RWPE1 (cell line): ENCODE measurements around the gene GNB4.

ENCODE experiments used
- CTCF ChIA-PET: fragments of 350-600 bp; sonication (Branson Sonifier 250); formaldehyde crosslinking; extraction: SDS; loops from one replicate; lab custom pipeline; 2021; lab: Yijun Ruan, JAX
- POLR2A ChIA-PET: fragments of 400-600 bp; formaldehyde crosslinking; extraction: SDS; loops from one replicate; lab custom pipeline; 2020; ENCODE audit warnings: antibody characterized with exemption; ENCODE audit not compliant: low non-redundant PET; lab: Yijun Ruan, JAX
- DNase-seq: peaks from one replicate; pipeline ENCODE4 v3.0.0; 2012; ENCODE audit warnings: low spot score
- H3K27ac ChIP-seq: fragments of 450-650 bp; 2 replicates; pipeline ENCODE4 v1.5.1; 2017
- CTCF ChIP-seq: fragments of 450-650 bp; conservative IDR thresholded peaks from 2 replicates; pipeline ENCODE4 v1.5.1; 2017; ENCODE audit warnings: low read depth, mild to moderate bottlenecking

GNB4 gene

GRCh38 chr3:179373938-179374337, 77.3 kb downstream of the GNB4 start:
- ChIA-PET CTCF (no interaction called here), POLR2A (no interaction called here)
- DNase-seq, result no peak
- no peak for TF ChIP-seq CTCF
- H3K27ac ChIP-seq, result no peak overlapping the region

- CTCF ChIA-PET, result interaction anchor here (0.6 to 0.7 kb wide), 2 partner anchors 165 to 310 kb away, joined by 3 read pairs; no protein-coding TSS in a partner anchor
- H3K27ac ChIP-seq, result no peak overlapping the region
- no peak for DNase-seq
- TF ChIP-seq CTCF, result no peak
- POLR2A ChIA-PET, result no interaction called here
Measured at GRCh38 chr3:179369621-179370020, 81.6 kb downstream of the GNB4 start.

GRCh38 chr3:179363332-179363731, 87.9 kb downstream of the GNB4 start:
- CTCF ChIA-PET, result no interaction called here
- no peak for TF ChIP-seq CTCF
- POLR2A ChIA-PET, result no interaction called here
- no peak for DNase-seq
- no peak overlapping the region for H3K27ac ChIP-seq

DNA sequence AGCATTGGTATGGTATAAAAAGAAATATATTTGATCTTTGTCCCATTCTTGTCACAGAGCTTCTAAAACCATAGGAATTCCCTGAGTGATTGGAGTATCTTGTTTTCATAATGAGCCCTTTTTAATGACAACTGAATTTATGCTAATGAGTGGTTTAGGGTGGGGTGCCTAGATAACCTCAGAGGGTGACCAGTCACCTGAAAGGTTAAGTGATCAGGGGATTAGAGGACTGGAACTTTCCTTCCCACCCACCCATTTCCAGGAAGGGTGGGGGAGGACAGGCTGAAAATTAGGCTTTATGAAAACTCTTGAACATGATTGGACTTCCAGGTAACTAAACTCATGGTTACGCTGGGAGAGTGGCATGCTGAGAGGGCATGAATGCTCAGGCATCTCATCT, 95.3 kb downstream of the GNB4 start:
- no peak for TF ChIP-seq CTCF
- ChIA-PET CTCF (no interaction called here), POLR2A (no interaction called here)
- no peak for DNase-seq
- H3K27ac ChIP-seq, result no peak overlapping the region

DNA sequence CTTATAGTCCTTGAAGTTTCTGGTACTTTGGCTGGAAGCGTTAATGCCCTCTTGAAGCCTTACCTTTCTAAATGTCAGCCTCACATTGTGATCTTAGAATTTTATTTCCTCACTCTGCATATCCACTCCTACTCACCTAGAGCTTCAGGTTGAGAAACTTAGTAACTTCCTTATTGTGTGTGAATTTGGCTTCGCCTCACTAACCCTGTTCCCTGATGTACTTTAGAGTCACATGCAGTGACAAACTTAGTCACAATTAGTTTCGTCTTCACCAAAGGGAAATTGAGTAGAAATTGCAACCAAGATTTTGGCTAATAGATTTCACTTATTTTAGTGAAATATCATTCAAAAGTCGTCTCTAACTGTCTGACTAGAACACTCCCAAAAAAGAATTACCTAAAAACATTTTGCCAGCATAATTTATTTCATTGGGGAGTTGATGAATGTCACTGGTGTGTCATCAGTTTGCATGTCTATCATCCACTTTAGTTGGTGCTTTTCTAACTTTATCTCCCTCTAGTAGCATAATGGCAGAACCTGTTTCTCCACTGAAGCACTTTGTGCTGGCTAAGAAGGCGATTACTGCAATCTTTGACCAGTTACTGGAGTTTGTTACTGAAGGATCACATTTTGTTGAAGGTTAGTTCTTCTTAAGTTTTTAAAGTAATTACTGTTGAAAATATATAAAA, 102.8 kb downstream of the GNB4 start:
- no peak for DNase-seq
- no peak for TF ChIP-seq CTCF
- ChIA-PET CTCF (no interaction called here), POLR2A (no interaction called here)
- peak overlapping the region; percentile 83 for H3K27ac ChIP-seq

DNA sequence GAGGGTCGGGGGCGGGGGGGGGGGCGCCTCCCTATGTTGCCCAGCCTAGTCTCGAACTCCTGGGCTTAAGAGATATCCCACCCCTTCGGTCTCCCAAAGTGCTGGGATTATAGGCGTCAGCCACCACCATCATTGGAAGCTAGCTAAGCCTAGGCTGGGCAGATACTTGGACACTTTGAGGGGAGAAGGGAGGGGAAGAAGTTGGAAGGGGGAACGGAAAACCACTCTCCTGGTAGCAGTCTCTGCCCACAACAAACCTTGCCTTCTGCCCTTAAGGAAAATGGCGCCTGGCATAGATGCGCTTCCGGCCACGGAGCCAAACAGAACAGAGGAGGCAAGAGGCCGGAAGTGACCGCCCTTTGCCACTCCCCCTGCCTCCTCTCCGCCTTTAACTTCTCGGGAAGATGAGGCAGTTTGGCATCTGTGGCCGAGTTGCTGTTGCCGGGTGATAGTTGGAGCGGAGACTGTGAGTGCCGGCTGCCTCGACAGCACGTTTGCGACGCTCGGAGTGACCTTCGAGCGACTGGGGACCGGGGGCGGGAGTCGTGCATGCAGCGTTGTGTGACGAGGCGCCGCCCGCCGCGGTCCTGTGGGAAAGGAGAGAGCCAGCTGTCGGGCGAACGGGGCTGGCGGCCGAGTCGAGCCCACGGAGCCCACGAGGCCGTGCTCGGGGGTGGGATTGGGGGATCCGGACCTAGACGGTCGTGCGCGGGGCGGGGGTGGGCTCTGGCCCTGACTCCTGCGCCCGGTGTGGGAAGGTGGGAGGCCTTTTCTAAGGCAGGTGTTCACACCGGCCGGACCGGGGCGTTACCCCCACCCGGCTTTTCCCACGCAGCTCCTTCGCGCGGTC, 103.7 kb downstream of the GNB4 start, which contains the start of gene MFN1:
Gene MFN1, plus strand, starts transcription at position 365 of the 850 bp plus-strand sequence. CDS start 1,143 bp downstream, outside the sequence.
- CTCF ChIA-PET, result no interaction called here
- POLR2A ChIA-PET, result no interaction called here

More for the DNA sequence above, 103.7 kb downstream of the GNB4 start, which contains the start of gene MFN1:
- TF ChIP-seq CTCF, result no peak
- H3K27ac ChIP-seq, result peak within 1 kb of the TSS; percentile 83
- DNase-seq, result peak; percentile 90
